Measurements from ENCODE around the gene LYRM9.

Gene LYRM9

GRCh38 chr17:27930000-27930399 is 36.8 kb upstream of the LYRM9 start:
- TF ChIP-seq CTCF (IDR thresholded peaks at IDR 0.05), result no peak

- no peak for TF ChIP-seq CTCF (IDR thresholded peaks at IDR 0.05)
These were observed 35.4 kb upstream of the LYRM9 start for GRCh38 chr17:27928587-27928986.

GRCh38 chr17:27927781-27928180 is 34.6 kb upstream of the LYRM9 start:
- no peak for TF ChIP-seq CTCF (IDR thresholded peaks at IDR 0.05)

GRCh38 chr17:27921599-27921998 is 28.4 kb upstream of the LYRM9 start:
- TF ChIP-seq CTCF (IDR thresholded peaks at IDR 0.05), result no peak

- no peak for TF ChIP-seq CTCF (IDR thresholded peaks at IDR 0.05)
These were observed 27.9 kb upstream of the LYRM9 start for GRCh38 chr17:27921077-27921476.

- no peak for TF ChIP-seq CTCF (IDR thresholded peaks at IDR 0.05)
These were observed 27.4 kb upstream of the LYRM9 start for GRCh38 chr17:27920569-27920968.

GRCh38 chr17:27919079-27919478 is 25.9 kb upstream of the LYRM9 start:
- TF ChIP-seq CTCF (IDR thresholded peaks at IDR 0.05), result no peak

GRCh38 chr17:27918498-27918897 is 25.3 kb upstream of the LYRM9 start:
- no peak for TF ChIP-seq CTCF (IDR thresholded peaks at IDR 0.05)

Measured in LNCAP (cell line).